Measurements from ENCODE around the gene TMBIM6. TPM values are rescaled to one million over a fixed set of nuclear protein-coding genes. Genes with fewer than 3 reads are reported as not detected.
"Not testable (repeated sequence)": the region's sequence is repeated elsewhere in the genome, so short reads cannot be mapped to it uniquely, and the experiment has no call there.

TMBIM6 gene
- total and polyA plus RNA-seq, 7 donors: 93.7 to 384 (median 201) TPM

- H3K4me3 ChIP-seq: no peak overlapping the region
- H3K27ac ChIP-seq: peak overlapping the region in 1 of 4 donors; percentile 2
- 25 to 38% methylated on average over 8 of the region's 8 CpGs for WGBS, 2 donors
- intact Hi-C loops (cut with DNase I): loop anchor here (5.0 kb wide), 1 partner anchor 79 kb away; the partner anchor contains the start of gene BCDIN3D
- TF ChIP-seq EP300 (IDR thresholded peaks at IDR 0.05): no peak
- peak; percentile 13 to 57 (median 35) for TF ChIP-seq CTCF (IDR thresholded peaks at IDR 0.05)
- H3K36me3 ChIP-seq: peaks cover 38 to 71% (median 63%) of the 10 kb centered on the region in 4 donors
- H3K27me3 ChIP-seq: no peaks in the 10 kb centered on the region
- peak; percentile 80 for DNase-seq
- no peaks in the 10 kb centered on the region for H3K9me3 ChIP-seq
- H3K4me1 ChIP-seq: no peaks in the 10 kb centered on the region
Observed at GRCh38 chr12:49763006-49763591, 21.7 kb downstream of the TMBIM6 start.

GRCh38 chr12:49764126-49764525, 22.8 kb downstream of the TMBIM6 start:
- H3K27ac ChIP-seq: no peak overlapping the region
- WGBS, 2 donors: 78 to 80% methylated on average over 3 of the region's 3 CpGs

GRCh38 chr12:49766115-49766455, 24.7 kb downstream of the TMBIM6 start:
- TF ChIP-seq POLR2A (IDR thresholded peaks at IDR 0.05): no peak
- 84 to 85% methylated on average over 8 of the region's 8 CpGs for WGBS, 2 donors
- Histone ChIP-seq H3K27me3 (no peaks in the 10 kb centered on the region), H3K27ac (no peak overlapping the region), H3K4me1 (no peaks in the 10 kb centered on the region), H3K9me3 (no peaks in the 10 kb centered on the region), H3K4me3 (no peak overlapping the region), H3K36me3 (peaks cover 11 to 41% (median 36%) of the 10 kb centered on the region in 4 donors)
- DNase-seq: no peak
- intact Hi-C loops (cut with DNase I): no loop called here

More at GRCh38 chr12:49764126-49764525, 22.8 kb downstream of the TMBIM6 start:
- no peak for DNase-seq
- Histone ChIP-seq H3K4me1 (no peaks in the 10 kb centered on the region), H3K4me3 (no peak overlapping the region), H3K9me3 (no peaks in the 10 kb centered on the region), H3K36me3 (peaks cover 28 to 61% (median 53%) of the 10 kb centered on the region in 4 donors), H3K27me3 (no peaks in the 10 kb centered on the region)
- intact Hi-C loops (cut with DNase I): loop anchor here (5.0 kb wide), 1 partner anchor 78 kb away; the partner anchor contains the start of gene BCDIN3D
- TF ChIP-seq EP300 (IDR thresholded peaks at IDR 0.05): no peak
- TF ChIP-seq POLR2AphosphoS5 (IDR thresholded peaks at IDR 0.05): no peak
- no peak for TF ChIP-seq POLR2A (IDR thresholded peaks at IDR 0.05)

GRCh38 chr12:49767333-49767732, 26.0 kb downstream of the TMBIM6 start:
- peaks cover 0 to 29% (median 23%) of the 10 kb centered on the region in 4 donors for H3K36me3 ChIP-seq
- DNase-seq: no peak
- H3K27ac ChIP-seq: no peak overlapping the region
- H3K4me3 ChIP-seq: no peak overlapping the region
- no peaks in the 10 kb centered on the region for H3K9me3 ChIP-seq
- 67 to 80% methylated on average over 4 of the region's 4 CpGs for whole genome bisulfite sequencing, 2 donors
- intact Hi-C loops (cut with DNase I): no loop called here
- TF ChIP-seq POLR2AphosphoS5 (IDR thresholded peaks at IDR 0.05) (no peak), CTCF (IDR thresholded peaks at IDR 0.05) (no peak), POLR2A (IDR thresholded peaks at IDR 0.05) (no peak), EP300 (IDR thresholded peaks at IDR 0.05) (no peak)
- H3K27me3 ChIP-seq: no peaks in the 10 kb centered on the region
- H3K4me1 ChIP-seq: no peaks in the 10 kb centered on the region

- 81 to 85% methylated on average over 6 to 7 of the region's 7 CpGs for WGBS, 2 donors
- intact Hi-C loops (cut with DNase I): loop anchor here (10.0 kb wide), 1 partner anchor 192 kb away; the partner anchor contains the start of gene AQP5
- not testable (repeated sequence) for H3K27me3 ChIP-seq, H3K36me3 ChIP-seq, DNase-seq, H3K9me3 ChIP-seq, H3K4me1 ChIP-seq, H3K4me3 ChIP-seq, H3K27ac ChIP-seq
Observed at GRCh38 chr12:49773102-49773501, 31.7 kb downstream of the TMBIM6 start.

- peak; percentile 54 to 71 (median 66) for TF ChIP-seq CTCF (IDR thresholded peaks at IDR 0.05)
- no peak for TF ChIP-seq POLR2A (IDR thresholded peaks at IDR 0.05)
- H3K36me3 ChIP-seq: no peaks in the 10 kb centered on the region
- peak; percentile 84 for DNase-seq
- WGBS, 2 donors: 15 to 18% methylated on average over 7 of the region's 7 CpGs
- no peaks in the 10 kb centered on the region for H3K27me3 ChIP-seq
- H3K4me3 ChIP-seq: no peak overlapping the region
- intact Hi-C loops (cut with DNase I): loop anchor here (5.0 to 10.0 kb wide), 2 partner anchors 66 to 188 kb away; partner anchors contain the start of genes AQP5 and BCDIN3D
- H3K27ac ChIP-seq: no peak overlapping the region
- peaks cover 0 to 4% (median 0%) of the 10 kb centered on the region in 4 donors for H3K4me1 ChIP-seq
- H3K9me3 ChIP-seq: no peaks in the 10 kb centered on the region
Observed at GRCh38 chr12:49776413-49776812, 35.1 kb downstream of the TMBIM6 start.
